GM10266 (cell line): ENCODE results near the gene TNFRSF14.

Experiments used
- DNase-seq: peaks from one replicate; pipeline ENCODE4 v3.0.0; 2012; ENCODE audit errors: extremely low spot score
- TF ChIP-seq, protein P1 (sequence below): IDR thresholded peaks from 2 replicates; pipeline ENCODE4 v1.5.1; 2012; ENCODE audit warnings: mild to moderate bottlenecking, low read depth; ENCODE audit not compliant: control insufficient read depth, insufficient read depth; ENCODE audit errors: missing control alignments

Gene TNFRSF14

DNA sequence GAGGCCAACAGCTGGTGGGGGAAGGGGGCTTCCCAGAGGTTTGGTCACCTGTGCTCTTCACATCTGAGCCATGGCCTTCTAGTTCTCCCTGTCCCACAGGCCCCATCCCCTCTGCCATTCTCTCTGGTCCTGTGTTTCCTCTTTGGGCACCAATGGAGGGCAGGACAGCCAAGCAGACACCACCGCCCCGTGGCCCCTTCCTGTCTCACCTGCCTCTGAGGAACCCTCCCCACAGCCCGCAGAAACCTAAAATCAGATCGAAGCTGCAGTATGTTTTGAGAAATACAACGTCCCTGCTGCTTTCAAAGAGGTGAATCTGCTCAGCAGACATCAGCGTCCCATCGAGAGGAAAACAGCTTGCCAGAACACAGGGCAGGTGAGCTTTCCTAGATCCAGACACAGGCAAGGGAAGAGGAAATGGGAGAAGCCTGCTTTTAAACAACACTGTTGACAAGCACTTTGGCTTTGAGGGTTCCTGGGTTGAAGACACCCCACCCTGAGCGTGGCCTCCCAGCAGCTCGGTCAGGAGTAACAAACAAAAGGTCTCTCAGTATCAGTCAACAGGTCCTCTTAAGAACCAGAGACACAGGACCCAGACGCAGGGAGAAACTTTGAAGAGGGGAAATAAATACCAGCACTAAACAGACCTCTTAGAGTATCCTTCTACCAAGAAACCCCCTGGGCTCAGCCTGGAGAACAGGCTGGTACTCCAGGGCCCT lies 32.1 kb upstream of the TNFRSF14 start:
- DNase-seq, result no peak
- TF ChIP-seq, protein P1, sequence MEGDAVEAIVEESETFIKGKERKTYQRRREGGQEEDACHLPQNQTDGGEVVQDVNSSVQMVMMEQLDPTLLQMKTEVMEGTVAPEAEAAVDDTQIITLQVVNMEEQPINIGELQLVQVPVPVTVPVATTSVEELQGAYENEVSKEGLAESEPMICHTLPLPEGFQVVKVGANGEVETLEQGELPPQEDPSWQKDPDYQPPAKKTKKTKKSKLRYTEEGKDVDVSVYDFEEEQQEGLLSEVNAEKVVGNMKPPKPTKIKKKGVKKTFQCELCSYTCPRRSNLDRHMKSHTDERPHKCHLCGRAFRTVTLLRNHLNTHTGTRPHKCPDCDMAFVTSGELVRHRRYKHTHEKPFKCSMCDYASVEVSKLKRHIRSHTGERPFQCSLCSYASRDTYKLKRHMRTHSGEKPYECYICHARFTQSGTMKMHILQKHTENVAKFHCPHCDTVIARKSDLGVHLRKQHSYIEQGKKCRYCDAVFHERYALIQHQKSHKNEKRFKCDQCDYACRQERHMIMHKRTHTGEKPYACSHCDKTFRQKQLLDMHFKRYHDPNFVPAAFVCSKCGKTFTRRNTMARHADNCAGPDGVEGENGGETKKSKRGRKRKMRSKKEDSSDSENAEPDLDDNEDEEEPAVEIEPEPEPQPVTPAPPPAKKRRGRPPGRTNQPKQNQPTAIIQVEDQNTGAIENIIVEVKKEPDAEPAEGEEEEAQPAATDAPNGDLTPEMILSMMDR, result no peak

DNA sequence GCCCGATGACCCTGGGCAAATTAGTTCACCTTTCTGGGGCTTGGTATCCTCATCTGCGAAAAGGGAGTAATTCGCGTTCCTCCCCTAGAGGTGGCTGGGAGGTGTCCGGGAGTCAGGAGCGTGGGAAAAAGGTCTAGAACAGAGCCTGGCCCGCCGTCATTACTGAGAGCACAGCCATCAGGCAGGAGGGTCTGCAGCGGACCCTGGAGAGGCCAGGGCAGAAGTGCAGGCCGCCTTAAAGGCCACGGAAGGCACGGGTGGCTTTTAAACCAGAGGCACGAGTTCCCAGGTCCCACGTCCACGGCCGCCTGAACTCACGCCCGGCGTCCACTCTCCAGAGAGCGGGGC lies 30.6 kb upstream of the TNFRSF14 start:
- TF ChIP-seq, protein P1, result no peak
- no peak for DNase-seq

DNA sequence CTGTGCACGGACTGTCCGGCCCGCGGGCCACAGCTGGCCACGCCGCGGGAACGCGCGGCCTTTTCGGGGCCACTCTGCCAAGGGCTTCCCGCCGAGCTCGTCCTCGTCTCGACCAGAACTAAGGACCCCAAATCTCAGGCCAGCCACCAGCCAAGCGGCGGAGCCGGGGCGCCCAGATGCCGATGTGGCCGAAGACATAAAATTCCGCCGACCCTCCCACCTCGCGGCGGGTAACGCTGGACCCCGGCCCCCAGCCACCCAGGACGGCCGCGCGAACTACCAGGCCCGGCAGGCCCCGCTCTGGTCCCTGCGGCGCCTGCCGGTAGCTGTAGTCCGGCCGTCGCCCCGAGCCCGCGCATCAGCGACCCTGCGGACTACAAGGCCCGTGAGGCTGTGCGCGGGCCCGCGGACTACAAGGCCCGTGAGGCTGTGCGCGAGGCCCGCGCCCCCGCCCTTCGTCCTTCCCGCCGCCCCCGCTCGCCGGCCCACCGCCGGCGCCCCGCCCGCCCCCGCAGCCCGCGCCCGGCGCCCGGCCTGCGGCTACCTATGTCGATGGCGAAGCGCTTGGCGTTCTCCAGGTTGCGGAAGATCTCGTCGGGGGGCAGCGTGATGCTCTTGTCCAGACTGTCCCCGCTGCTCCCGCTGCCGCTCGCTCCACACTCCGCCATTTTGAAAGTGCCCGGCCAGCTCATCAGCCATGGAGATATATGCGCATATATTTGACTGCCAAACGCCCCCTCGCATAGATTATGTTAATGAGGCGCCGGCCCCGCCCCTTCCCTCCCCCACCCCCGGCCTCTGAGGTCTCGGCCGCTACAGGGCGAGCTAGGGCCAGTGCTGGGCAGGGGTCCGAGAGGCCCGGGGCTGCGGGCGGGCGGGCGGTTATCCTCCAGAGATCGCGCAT lies 30.0 kb upstream of the TNFRSF14 start, which contains the start of gene PANK4:
Gene PANK4, minus strand, starts transcription at position 677 of the 904 bp plus-strand sequence. Its CDS starts 9 bp downstream, at position 668.
- TF ChIP-seq, protein P1, result no peak
- DNase-seq, result peak; percentile 96

DNA sequence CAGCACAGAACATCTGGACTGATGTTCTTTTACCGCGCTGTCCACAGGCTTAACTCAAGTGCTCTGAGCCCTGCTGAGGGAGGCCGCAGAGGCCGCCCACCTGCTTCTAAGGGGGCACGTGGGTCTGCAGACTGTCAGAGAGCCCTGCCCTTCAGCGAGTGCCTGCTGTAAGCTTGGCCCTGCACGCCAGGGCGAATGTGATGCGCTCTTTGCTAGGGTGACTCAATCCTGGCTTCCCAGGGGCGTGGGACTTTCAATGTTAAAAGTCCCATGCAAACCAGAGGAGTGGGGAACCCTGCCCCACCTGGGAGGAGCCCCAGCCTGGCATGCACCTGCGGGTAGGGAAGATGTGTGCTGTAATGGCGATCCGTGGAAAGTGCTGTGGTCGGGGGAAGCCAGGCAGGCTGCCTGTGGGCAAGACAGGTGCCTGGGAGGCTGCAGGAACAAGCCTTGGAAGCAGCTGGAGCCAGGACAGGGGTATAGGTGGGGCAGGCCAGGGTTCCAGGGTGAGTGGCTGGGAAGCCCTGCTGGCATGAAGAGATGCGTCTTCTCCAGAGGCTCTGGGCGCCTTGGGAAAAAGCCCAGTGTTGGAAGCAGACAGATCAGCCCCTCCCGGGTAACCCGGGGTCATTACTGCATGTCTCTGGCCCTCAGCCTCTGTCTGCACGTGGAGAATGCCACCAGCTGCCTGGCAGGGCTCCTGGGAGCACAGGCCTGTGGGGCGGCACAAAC lies 29.2 kb upstream of the TNFRSF14 start:
- peak; percentile 82 for DNase-seq
- TF ChIP-seq, protein P1, result no peak

DNA sequence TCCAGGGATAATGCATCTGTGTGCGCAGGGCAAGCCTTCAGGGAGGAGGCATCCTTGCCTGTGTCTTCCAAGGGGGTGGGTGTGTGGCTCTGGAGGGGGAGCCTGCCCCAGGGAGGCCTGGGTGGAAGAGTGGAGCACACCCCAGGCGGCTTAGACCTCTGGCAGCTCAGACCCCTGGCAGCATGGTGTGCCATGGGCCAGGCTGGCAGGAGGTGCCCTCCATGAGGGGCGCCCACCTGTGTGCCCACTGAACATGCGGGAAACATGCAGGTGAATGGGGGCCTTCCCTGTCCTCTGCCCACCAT lies 28.7 kb upstream of the TNFRSF14 start:
- TF ChIP-seq, protein P1, result no peak

DNA sequence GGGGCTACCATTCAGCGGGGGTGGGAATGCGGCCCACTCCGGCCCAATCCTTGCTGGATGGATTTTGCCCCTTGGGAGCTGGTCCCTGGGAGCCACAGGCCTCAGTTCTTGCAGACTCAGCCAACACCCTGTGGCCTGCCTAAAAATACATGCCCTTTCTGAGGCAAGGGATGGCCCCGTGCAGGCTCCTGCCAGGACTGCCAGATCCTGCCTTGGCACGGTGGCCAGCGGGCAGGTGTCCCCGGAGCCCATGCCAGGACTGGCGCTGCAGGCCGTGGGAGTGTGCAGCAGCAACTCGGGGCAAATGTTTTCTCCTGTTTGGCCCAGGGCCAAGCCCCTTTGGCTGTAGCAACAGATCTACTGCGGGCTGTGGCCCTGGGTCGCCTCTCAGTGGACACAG lies 28.2 kb upstream of the TNFRSF14 start:
- DNase-seq, result no peak
- TF ChIP-seq, protein P1, result no peak

More for the DNA sequence above, 28.7 kb upstream of the TNFRSF14 start:
- no peak for DNase-seq

DNA sequence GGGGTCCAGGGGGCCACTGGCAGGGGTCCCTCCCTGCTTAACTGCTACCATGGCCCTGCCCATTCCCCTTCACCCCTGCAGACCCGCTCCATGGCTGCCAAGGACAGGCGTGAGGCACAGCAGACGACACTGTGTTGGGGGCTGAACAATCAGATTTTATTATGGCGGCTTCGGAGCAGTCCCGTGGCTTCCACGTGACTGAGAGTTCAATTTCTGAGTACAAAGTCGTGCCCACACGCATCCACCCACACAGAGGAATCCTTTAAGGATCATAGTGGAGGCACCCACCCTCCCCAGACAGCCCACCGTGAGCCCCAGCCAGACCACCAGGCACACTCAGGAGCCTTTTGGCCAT lies 27.6 kb upstream of the TNFRSF14 start:
- no peak for DNase-seq
- TF ChIP-seq, protein P1, result no peak
